Lower leg skin (tissue), 3 donors: ENCODE data around the gene GNAL.

ENCODE experiments used
- CTCF ChIP-seq, 3 donors: fragments of 450-650 bp; IDR thresholded peaks; one replicate each; pipeline ENCODE4 v1.5.1; 2016; ENCODE audit warnings: antibody characterized with exemption in 3 of 3, mild to moderate bottlenecking in 3 of 3, moderate library complexity in 2 of 3
- POLR2A ChIP-seq, 2 donors: fragments of 450-650 bp; IDR thresholded peaks; one replicate each; pipeline ENCODE4 v1.6.1; 2016 to 2017; ENCODE audit warnings: antibody characterized with exemption in 2 of 2, mild to moderate bottlenecking in 1 of 2, moderate library complexity in 1 of 2

DNA sequence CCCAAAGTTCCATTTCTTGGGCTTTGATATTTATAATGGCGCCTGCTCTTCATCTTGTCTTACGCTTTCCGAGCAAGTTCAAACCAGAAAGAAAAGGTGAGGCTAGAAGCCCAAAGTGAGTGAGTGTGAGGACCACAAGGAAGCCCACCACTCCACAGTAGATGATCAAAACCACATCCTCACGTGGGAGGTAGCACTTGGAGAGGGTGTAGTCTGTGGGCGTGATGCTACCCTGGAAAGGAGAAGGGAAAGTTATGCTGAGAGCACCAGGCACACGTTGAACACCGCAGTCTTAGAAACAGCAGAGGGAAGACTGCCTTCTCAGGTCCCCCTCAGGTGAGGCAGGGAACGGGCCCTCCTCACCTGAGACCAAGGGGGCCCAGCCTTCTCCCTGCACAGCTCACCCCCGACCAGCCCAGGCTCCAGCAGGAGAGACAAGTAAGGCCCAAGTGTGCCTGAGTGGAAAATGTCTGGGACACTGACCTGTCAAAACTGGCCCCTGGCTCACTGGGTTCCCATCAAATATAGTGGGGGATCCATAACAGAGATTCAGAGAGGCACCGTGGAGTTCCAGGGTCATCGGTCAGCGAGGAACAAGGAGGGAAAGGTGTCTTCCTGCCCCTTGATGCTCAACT, 195.4 kb downstream of the GNAL start:
- TF ChIP-seq CTCF (IDR thresholded peaks at IDR 0.05) = no peak
- TF ChIP-seq POLR2A (IDR thresholded peaks at IDR 0.05) = no peak
